WTC11 (cell line): Measurements from ENCODE around the gene DCAF8L1. TPM values are rescaled to one million over a fixed set of nuclear protein-coding genes. Genes with fewer than 3 reads are reported as not detected.
"Not testable (repeated sequence)": the region's sequence is repeated elsewhere in the genome, so short reads cannot be mapped to it uniquely, and the experiment has no call there.

Experiments
- ATAC-seq: fragments of 200-7000 bp; cut with Tn5 transposase; 2 replicates; pipeline ENCODE4 v1.10.0; 2021; ENCODE audit warnings: mild to moderate bottlenecking, moderate library complexity
- CTCF ChIA-PET: fragments of 300-600 bp; sonication (Branson Sonifier 250); formaldehyde crosslinking; loops from one replicate; lab custom pipeline; 2021; ENCODE audit warnings: antibody characterized with exemption; lab: Charles Lee
- POLR2A ChIA-PET: fragments of 350-600 bp; sonication (Branson Sonifier 250); formaldehyde crosslinking; loops from one replicate; lab custom pipeline; 2021; ENCODE audit warnings: antibody characterized with exemption; lab: Charles Lee
- DNase-seq: peaks from one replicate; pipeline ENCODE4 v3.0.0; 2021; ENCODE audit warnings: low spot score
- H3K27ac Mint-ChIP-seq: 2 replicates; pipeline ENCODE4 v1.8.0; 2021; ENCODE audit warnings: mixed read lengths
- H3K27me3 Mint-ChIP-seq: 2 replicates; pipeline ENCODE4 v1.8.0; 2021; ENCODE audit warnings: low read depth, mild to moderate bottlenecking, moderate library complexity, mixed read lengths
- H3K36me3 Mint-ChIP-seq: 2 replicates; pipeline ENCODE4 v1.8.0; 2021; ENCODE audit warnings: mixed read lengths
- H3K4me1 Mint-ChIP-seq: 2 replicates; pipeline ENCODE4 v1.8.0; 2022; ENCODE audit warnings: mixed read lengths
- H3K4me3 Mint-ChIP-seq: 2 replicates; pipeline ENCODE4 v1.8.0; 2021; ENCODE audit warnings: mild to moderate bottlenecking, moderate library complexity, mixed read lengths
- H3K9me3 Mint-ChIP-seq: 2 replicates; pipeline ENCODE4 v1.8.0; 2021; ENCODE audit warnings: mixed read lengths
- ATF1 ChIP-seq: sonication (generic); formaldehyde crosslinking; IDR thresholded peaks from 2 replicates; pipeline ENCODE4 v1.8.1; 2023; ENCODE audit warnings: mild to moderate bottlenecking, moderate library complexity, missing genetic modification reagents
- CBFB ChIP-seq: sonication (generic); formaldehyde crosslinking; IDR thresholded peaks from 2 replicates; pipeline ENCODE4 v1.8.1; 2022; ENCODE audit warnings: mild to moderate bottlenecking, low read depth, missing genetic modification reagents
- E2F4 ChIP-seq: sonication (generic); formaldehyde crosslinking; IDR thresholded peaks from 2 replicates; pipeline ENCODE4 v1.8.1; 2022; ENCODE audit warnings: low read depth, mild to moderate bottlenecking, moderate library complexity, missing genetic modification reagents, borderline replicate concordance
- FOXP4 ChIP-seq: sonication (generic); formaldehyde crosslinking; IDR thresholded peaks from 2 replicates; pipeline ENCODE4 v1.8.0; 2022; ENCODE audit warnings: mild to moderate bottlenecking, missing genetic modification reagents
- GTF2I ChIP-seq: fragments of 250-450 bp; sonication (Bioruptor Pico); conservative IDR thresholded peaks from 2 replicates; pipeline ENCODE4 v1.4.0; 2021; ENCODE audit warnings: mild to moderate bottlenecking
- IRF2 ChIP-seq: sonication (generic); formaldehyde crosslinking; IDR thresholded peaks from 2 replicates; pipeline ENCODE4 v1.8.0; 2022; ENCODE audit warnings: low read depth, missing genetic modification reagents, borderline replicate concordance
- JAZF1 ChIP-seq: fragments of 250-450 bp; sonication (Bioruptor Pico); IDR thresholded peaks from 2 replicates; pipeline ENCODE4 v1.9.0; 2021; ENCODE audit warnings: moderate library complexity, mild to moderate bottlenecking, inconsistent platforms
- MLX ChIP-seq: sonication (generic); formaldehyde crosslinking; IDR thresholded peaks from 2 replicates; pipeline ENCODE4 v1.8.1; 2023; ENCODE audit warnings: mild to moderate bottlenecking, missing genetic modification reagents, moderate library complexity
- MYBL2 ChIP-seq: sonication (generic); formaldehyde crosslinking; IDR thresholded peaks from 2 replicates; pipeline ENCODE4 v1.8.1; 2023; ENCODE audit warnings: mild to moderate bottlenecking, moderate library complexity, missing genetic modification reagents
- NFATC4 ChIP-seq: fragments of 250-450 bp; sonication (Bioruptor Pico); IDR thresholded peaks from 2 replicates; pipeline ENCODE4 v1.9.0; 2021; ENCODE audit warnings: mild to moderate bottlenecking
- NR3C1 ChIP-seq: sonication (generic); formaldehyde crosslinking; conservative IDR thresholded peaks from 2 replicates; pipeline ENCODE4 v1.8.1; 2023; ENCODE audit warnings: low read depth, mild to moderate bottlenecking, missing genetic modification reagents
- PRDM15 ChIP-seq: sonication (generic); formaldehyde crosslinking; IDR thresholded peaks from 2 replicates; pipeline ENCODE4 v1.8.0; 2022; ENCODE audit warnings: missing genetic modification reagents
- PREB ChIP-seq: sonication (generic); formaldehyde crosslinking; IDR thresholded peaks from 2 replicates; pipeline ENCODE4 v1.8.1; 2022; ENCODE audit warnings: mild to moderate bottlenecking, missing genetic modification reagents, moderate library complexity, borderline replicate concordance
- PRRX2 ChIP-seq: fragments of 250-450 bp; sonication (Bioruptor Pico); IDR thresholded peaks from 2 replicates; pipeline ENCODE4 v1.8.0; 2021; ENCODE audit warnings: mild to moderate bottlenecking
- SOX15 ChIP-seq: fragments of 250-450 bp; sonication (Bioruptor Pico); IDR thresholded peaks from 2 replicates; pipeline ENCODE4 v1.9.0; 2021; ENCODE audit warnings: mild to moderate bottlenecking
- STAT6 ChIP-seq: sonication (generic); formaldehyde crosslinking; conservative IDR thresholded peaks from 2 replicates; pipeline ENCODE4 v1.8.1; 2023; ENCODE audit warnings: mild to moderate bottlenecking, low read depth, missing genetic modification reagents, moderate library complexity
- TEAD4 ChIP-seq: sonication (generic); formaldehyde crosslinking; IDR thresholded peaks from 2 replicates; pipeline ENCODE4 v1.8.0; 2022; ENCODE audit warnings: mild to moderate bottlenecking, missing genetic modification reagents
- USF1 ChIP-seq: sonication (generic); formaldehyde crosslinking; IDR thresholded peaks from 2 replicates; pipeline ENCODE4 v1.8.0; 2022; ENCODE audit warnings: mild to moderate bottlenecking, missing genetic modification reagents
- total RNA-seq: library from RNA; stranded (reverse); gene quantifications from 3 replicates; pipeline ENCODE4 v1.2.3, GENCODE V29; 2021

Gene DCAF8L1
- total RNA-seq, 1 experiment from 2014 or later = not detected

GRCh38 chrX:27966492-27966891, 14.8 kb downstream of the DCAF8L1 start (continued):
- TF ChIP-seq CBFB (CRISPR knock-in tag) (no peak), NR3C1 (CRISPR knock-in tag) (no peak), JAZF1 (no peak), SOX15 (no peak), IRF2 (CRISPR knock-in tag) (no peak), TEAD4 (CRISPR knock-in tag) (no peak), ATF1 (CRISPR knock-in tag) (no peak), E2F4 (CRISPR knock-in tag) (no peak), MLX (CRISPR knock-in tag) (no peak), NFATC4 (CRISPR knock-in tag) (no peak)

- H3K4me1 Mint-ChIP-seq, DNase-seq, H3K27me3 Mint-ChIP-seq, ATAC-seq, POLR2A ChIA-PET, CTCF ChIA-PET, H3K27ac Mint-ChIP-seq, H3K4me3 Mint-ChIP-seq: not testable (repeated sequence)
- peaks cover 28% of the 10 kb centered on the region for H3K36me3 Mint-ChIP-seq
- peaks cover 36% of the 10 kb centered on the region for H3K9me3 Mint-ChIP-seq
Observed at GRCh38 chrX:27965348-27965747, 15.9 kb downstream of the DCAF8L1 start.

- H3K9me3 Mint-ChIP-seq = peaks cover 39% of the 10 kb centered on the region
- H3K4me3 Mint-ChIP-seq = no peak overlapping the region
- POLR2A ChIA-PET = no interaction called here
- peaks cover 31% of the 10 kb centered on the region for H3K36me3 Mint-ChIP-seq
- no peak for ATAC-seq
- H3K27me3 Mint-ChIP-seq = peaks cover 2% of the 10 kb centered on the region; the same call in 1 of the 2 replicates
- no peak overlapping the region for H3K27ac Mint-ChIP-seq
- CTCF ChIA-PET = no interaction called here
- no peak for DNase-seq
- no peaks in the 10 kb centered on the region for H3K4me1 Mint-ChIP-seq
- no peak for TF ChIP-seq MYBL2 (CRISPR knock-in tag)
- no peak for TF ChIP-seq PREB
- no peak for TF ChIP-seq MLX (CRISPR knock-in tag)
- no peak for TF ChIP-seq PRRX2
- no peak for TF ChIP-seq PRDM15 (CRISPR knock-in tag)
- no peak for TF ChIP-seq USF1 (CRISPR knock-in tag)
- no peak for TF ChIP-seq FOXP4
- TF ChIP-seq GTF2I (CRISPR knock-in tag) = no peak
- TF ChIP-seq IRF2 (CRISPR knock-in tag) = no peak
- no peak for TF ChIP-seq STAT6 (CRISPR knock-in tag)
Observed at GRCh38 chrX:27964432-27964831, 16.8 kb downstream of the DCAF8L1 start.
